ENCODE measurements around the gene ALDH3B1. TPM values are rescaled to one million over a fixed set of nuclear protein-coding genes. Genes with fewer than 3 reads are reported as not detected.

ALDH3B1 gene
- total and polyA plus RNA-seq, 2 of the 4 experiments (the other 2 are of a cell fraction) = 11.8 to 22.8 TPM

- Histone ChIP-seq H2BK5ac (ENCODE audit: low read depth, low read length, poor library complexity, severe bottlenecking) (no peak overlapping the region), H2BK20ac (ENCODE audit: low read depth, low read length) (no peak overlapping the region), H3K27me3 (ENCODE audit: control insufficient read depth, insufficient read depth, low read length) (no peaks in the 10 kb centered on the region), H2BK15ac (ENCODE audit: low read depth, low read length) (no peak overlapping the region), H3K56ac (ENCODE audit: extremely low read depth, insufficient read depth, low read length) (no peak overlapping the region), H3K4me2 (ENCODE audit: low read depth, low read length) (no peak overlapping the region), H3K9me3 (ENCODE audit: control insufficient read depth, insufficient read depth, low read length) (no peaks in the 10 kb centered on the region), H4K91ac (ENCODE audit: insufficient read depth, low read depth, low read length) (no peak overlapping the region), H3K9me1 (ENCODE audit: insufficient read depth, low read length) (no peaks in the 10 kb centered on the region), H3K14ac (replicated peaks; ENCODE audit: low read depth, low read length) (no peak overlapping the region), H3K9ac (ENCODE audit: low read depth, low read length) (no peak overlapping the region), H3K4me1 (ENCODE audit: control insufficient read depth, insufficient read depth, low read length) (peaks cover 25% of the 10 kb centered on the region), H4K5ac (ENCODE audit: low read depth, low read length) (no peak overlapping the region), H2AK9ac (replicated peaks; ENCODE audit: low read depth, low read length, poor library complexity) (no peak overlapping the region), H2BK120ac (ENCODE audit: low read depth, low read length) (no peak overlapping the region), H4K20me1 (ENCODE audit: insufficient read depth, low read length) (no peaks in the 10 kb centered on the region; the same call in 1 of the 2 replicates), H3K4ac (ENCODE audit: low read depth, low read length) (no peak overlapping the region), H3K23ac (ENCODE audit: low read depth, low read length) (no peak overlapping the region), H3K18ac (ENCODE audit: low read depth, low read length) (no peak overlapping the region), H3K27ac (ENCODE audit: insufficient read depth, low read length) (no peak overlapping the region), H3K36me3 (ENCODE audit: control insufficient read depth, insufficient read depth, low read length) (peaks cover 29% of the 10 kb centered on the region), H2AFZ (replicated peaks; ENCODE audit: low read length, poor library complexity) (no peak overlapping the region), H3K4me3 (ENCODE audit: insufficient read depth, low read depth, low read length) (no peak overlapping the region), H4K8ac (ENCODE audit: low read depth in 2 of 2, low read length in 2 of 2) (no peak overlapping the region), H3K79me1 (ENCODE audit: low read depth in 1 of 2, low read length in 2 of 2) (peaks cover 7 to 54% of the 10 kb centered on the region in 2 experiments; a peak in 3 of 4 replicates), H2AK5ac (ENCODE audit: low read depth, low read length) (no peak overlapping the region; the same call in 1 of the 2 replicates)
- no peak for ATAC-seq (ENCODE audit: low read depth)
- no CpG with 5 or more reads among the region's 12 CpGs for WGBS, 2 experiments (ENCODE audit: extremely low coverage in 2 of 2, insufficient read length in 1 of 2)
- in situ Hi-C loops (cut with MboI; ENCODE audit: low sequenced_read_pairs) = no loop called here
- no TSS peak for BruUV-seq (replicated peaks)
- TF ChIP-seq CTCF (conservative IDR thresholded peaks at IDR 0.05; ENCODE audit: low read depth, low read length) = no peak
- no peak for TF ChIP-seq MAFK (IDR thresholded peaks at IDR 0.05; ENCODE audit: low read depth, low read length)
- TF ChIP-seq RAD21 (IDR thresholded peaks at IDR 0.05; ENCODE audit: low read length) = no peak
- no peak for TF ChIP-seq MAZ (IDR thresholded peaks at IDR 0.05; ENCODE audit: borderline replicate concordance, low read depth, low read length)
- TF ChIP-seq CEBPB (IDR thresholded peaks at IDR 0.05; ENCODE audit: low read depth, low read length) = no peak
- POLR2A ChIA-PET (ENCODE audit: unreplicated experiment) = no interaction called here
- CTCF ChIA-PET = interaction anchor here (0.6 to 1.4 kb wide), 2 partner anchors 11 to 79 kb away, joined by 3 to 8 read pairs; no protein-coding TSS in a partner anchor
- intact Hi-C loops (cut with micrococcal nuclease) = no loop called here
- DNase-seq = no peak
- dilution Hi-C loops (cut with HindIII; ENCODE audit: low sequenced_read_pairs, unreplicated experiment) = no loop called here
These were observed 31.6 kb downstream of the ALDH3B1 start for GRCh38 chr11:68041617-68042218.

Measured in IMR-90 (cell line).